ENCODE measurements around the gene PSD4.

PSD4 gene

DNA sequence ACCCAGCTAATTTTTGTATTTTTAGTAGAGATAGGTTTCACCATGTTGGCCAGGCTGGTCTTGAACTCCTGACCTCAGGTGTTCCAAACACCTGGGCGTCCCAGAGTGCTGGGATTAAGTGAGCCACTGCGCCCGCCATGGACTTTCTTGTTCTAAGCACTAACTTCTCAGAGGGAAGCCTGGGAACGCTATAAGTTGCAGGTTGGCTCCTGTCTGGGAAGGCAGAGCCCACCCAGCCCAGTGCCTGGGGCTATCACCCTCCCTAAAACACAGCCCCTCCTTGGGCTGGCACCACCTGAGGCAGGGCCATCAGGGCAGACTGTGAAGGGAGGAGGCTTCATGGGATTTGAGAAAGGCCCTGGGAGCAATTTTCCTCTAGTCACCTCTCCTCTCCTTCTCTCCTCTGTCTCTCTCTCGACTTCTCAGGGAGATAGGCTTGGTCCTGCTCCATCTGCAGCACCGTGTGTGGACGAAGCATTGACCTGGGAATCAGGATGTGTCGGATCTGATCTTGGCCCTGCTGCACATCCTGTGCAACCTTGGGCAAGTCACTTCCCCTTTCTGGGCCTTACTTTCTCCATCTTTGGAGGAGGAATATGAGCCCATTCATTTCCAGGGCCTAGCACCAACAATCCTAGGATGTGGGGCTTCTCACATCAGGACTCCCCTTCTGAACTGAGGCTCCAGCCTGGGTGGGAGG is 10.9 kb downstream of the PSD4 start:
- DNase-seq (ENCODE audit: low read depth): no peak

DNA sequence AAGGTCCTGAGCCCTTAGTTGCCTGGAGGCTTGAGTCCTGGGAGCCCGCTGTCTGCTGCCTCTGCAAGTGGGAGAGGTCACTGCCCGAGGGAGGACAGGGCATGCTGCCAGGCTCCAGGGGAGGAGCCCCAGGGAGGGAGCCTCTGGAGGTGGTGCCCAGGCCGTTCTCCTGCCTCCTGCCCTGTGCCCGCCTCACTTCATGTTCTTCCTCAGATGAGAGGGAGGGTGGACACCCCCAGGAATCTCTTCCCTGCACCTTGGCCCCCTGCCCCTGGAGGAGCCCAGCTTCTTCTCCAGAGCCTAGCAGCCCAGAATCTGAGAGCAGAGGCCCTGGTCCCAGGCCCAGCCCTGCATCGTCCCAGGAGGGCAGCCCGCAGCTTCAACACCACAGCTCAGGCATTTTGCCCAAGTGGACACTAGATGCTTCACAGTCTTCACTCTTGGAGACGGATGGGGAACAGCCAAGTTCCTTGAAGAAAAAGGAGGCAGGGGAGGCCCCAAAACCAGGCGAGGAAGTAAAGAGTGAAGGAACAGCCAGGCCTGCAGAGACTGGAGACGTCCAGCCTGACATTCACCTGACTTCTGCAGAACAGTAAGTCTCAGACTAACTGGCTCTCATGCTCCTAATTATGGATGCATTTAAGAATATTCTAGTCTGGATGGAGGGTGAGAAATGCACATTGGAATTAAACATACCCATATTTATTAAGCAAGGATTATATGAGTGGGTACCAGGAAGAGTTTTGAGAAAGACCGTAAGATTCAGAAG is 12.1 kb downstream of the PSD4 start:
- DNase-seq (ENCODE audit: low read depth): no peak

DNA sequence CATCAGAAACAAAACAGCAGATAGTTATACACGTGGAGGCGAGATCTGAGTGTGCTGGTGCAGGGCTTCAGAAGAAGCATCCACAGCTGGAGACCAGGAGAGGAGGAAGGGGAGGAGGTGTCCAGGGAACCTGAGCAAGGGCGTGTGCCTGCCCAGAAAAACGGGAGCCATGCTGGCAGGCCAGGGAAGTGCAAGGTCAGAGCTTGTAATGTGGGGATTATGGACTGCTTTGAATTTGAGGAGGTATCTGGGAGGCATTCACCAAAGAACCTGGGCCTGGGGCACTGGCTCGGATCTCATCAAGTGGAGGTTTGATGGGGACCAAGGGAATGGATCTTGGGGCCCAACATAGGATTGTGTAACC is 12.6 kb downstream of the PSD4 start:
- DNase-seq (ENCODE audit: low read depth): no peak

DNA sequence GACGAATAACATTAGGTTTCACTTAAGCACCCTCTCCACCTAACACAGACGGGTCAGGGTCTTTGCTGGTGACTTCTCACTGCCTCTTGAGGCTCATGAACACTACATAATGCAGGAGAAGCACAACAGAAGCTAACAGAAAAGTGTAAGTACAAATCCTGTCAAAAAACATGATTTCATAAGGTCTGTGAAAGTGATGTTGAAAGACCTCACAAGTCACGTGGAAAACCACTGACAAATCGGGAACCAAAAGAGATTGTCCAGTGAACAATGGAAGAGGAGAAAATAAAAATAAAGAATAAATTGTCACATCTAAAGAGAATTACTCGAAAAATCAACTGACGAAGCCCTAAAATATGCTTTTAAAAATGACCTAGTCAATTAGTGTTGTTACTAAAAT is 14.0 kb downstream of the PSD4 start:
- no peak for DNase-seq (ENCODE audit: low read depth)

DNA sequence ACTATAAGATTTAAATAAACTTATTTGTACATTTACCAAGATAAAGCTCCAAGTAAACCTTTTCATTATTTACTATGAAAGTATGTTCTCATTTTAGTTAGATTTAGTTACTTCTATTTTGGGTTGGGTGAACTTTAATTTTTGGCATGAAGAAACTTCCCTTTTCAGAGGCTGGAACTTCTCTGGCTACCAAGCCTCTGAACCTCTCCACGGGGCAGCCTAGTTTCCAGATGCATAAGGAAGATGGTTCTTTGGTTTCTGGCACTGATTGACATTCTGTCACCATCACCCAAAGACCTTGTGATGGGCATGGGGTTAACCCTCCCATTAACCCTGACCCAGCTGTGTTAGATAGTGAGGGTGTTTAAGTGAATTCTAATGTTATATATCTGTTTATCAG is 17.1 kb downstream of the PSD4 start:
- no peak for DNase-seq (ENCODE audit: low read depth)

- DNase-seq (ENCODE audit: low read depth): no peak
Observed at GRCh38 chr2:113192459-113193100, 18.8 kb downstream of the PSD4 start.

GRCh38 chr2:113195923-113196501 is 22.2 kb downstream of the PSD4 start:
- DNase-seq (ENCODE audit: low read depth): no peak

GRCh38 chr2:113196839-113197238 is 23.1 kb downstream of the PSD4 start:
- DNase-seq (ENCODE audit: low read depth): no peak

DNA sequence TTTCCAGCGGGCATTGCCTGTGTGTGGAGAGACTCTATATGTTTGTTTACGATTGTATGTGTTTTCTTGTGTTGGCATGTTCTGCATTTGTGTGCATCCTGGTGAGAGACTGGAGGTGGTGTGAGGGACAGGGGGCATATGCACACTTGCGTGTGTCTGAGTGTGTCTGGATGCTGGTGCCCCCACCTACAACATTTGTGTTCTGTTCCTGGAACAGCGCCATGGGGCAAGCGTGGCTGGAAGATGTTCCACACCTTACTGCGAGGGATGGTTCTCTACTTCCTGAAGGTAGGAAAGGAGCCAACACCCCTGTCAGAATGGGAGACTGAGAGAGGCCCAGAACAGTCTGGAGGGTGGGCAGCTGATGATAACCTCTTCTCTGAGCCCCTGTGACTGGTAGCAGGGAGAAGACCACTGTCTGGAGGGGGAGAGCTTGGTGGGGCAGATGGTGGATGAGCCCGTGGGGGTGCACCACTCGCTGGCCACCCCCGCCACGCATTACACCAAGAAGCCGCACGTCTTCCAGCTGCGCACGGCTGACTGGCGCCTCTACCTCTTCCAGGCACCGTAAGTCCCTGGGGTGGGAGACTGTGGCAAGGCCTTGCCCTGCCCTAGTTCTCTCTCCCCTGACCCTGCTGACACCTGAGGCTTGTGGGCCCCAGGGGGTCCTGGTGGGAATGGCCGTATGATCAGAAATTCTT is 23.7 kb downstream of the PSD4 start:
- no peak for DNase-seq (ENCODE audit: low read depth)

- no peak for DNase-seq (ENCODE audit: low read depth)
Observed at GRCh38 chr2:113198048-113198789, 24.4 kb downstream of the PSD4 start.

DNA sequence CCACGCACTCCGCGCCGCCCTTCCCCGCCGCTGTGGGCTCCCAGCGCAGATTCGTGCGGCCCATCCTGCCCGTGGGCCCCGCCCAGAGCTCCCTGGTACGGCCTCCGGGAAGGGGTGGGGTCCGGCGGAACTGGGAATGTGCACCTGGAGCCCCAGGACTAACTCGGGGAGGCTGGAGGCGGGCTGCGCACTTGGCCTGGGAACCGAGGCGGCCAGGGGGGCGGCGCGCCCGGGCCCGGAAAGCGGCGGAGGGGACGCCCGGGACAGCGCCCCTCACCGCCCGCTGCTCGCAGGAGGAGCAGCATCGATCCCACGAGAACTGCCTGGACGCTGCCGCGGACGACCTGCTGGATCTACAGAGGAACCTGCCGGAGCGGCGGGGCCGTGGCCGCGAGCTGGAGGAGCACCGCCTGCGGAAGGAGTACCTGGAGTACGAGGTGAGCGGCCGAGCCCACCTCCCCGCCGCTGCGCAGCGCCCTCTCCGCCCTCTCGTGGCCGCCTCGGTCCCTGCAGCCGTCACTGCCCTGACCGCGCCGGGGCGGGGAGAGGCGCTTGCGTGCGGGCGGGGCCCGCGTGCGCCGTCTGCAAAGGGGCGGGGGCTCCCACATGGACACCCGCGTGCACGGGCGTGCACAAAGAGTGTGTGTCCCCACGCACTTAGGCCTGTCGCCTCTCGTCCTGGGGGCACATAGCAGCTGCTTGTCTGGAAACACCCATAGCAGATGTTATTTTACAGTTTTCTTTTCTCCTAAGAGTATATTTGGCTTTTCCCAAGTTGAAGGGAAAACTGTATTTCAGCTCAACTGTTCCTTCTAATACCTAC is 25.2 kb downstream of the PSD4 start:
- DNase-seq (ENCODE audit: low read depth): no peak

GRCh38 chr2:113200236-113200635 is 26.5 kb downstream of the PSD4 start:
- DNase-seq (ENCODE audit: low read depth): no peak

GRCh38 chr2:113200736-113201490 is 27.1 kb downstream of the PSD4 start:
- DNase-seq (ENCODE audit: low read depth): no peak

GRCh38 chr2:113201496-113202304 is 27.9 kb downstream of the PSD4 start:
- no peak for DNase-seq (ENCODE audit: low read depth)

DNA sequence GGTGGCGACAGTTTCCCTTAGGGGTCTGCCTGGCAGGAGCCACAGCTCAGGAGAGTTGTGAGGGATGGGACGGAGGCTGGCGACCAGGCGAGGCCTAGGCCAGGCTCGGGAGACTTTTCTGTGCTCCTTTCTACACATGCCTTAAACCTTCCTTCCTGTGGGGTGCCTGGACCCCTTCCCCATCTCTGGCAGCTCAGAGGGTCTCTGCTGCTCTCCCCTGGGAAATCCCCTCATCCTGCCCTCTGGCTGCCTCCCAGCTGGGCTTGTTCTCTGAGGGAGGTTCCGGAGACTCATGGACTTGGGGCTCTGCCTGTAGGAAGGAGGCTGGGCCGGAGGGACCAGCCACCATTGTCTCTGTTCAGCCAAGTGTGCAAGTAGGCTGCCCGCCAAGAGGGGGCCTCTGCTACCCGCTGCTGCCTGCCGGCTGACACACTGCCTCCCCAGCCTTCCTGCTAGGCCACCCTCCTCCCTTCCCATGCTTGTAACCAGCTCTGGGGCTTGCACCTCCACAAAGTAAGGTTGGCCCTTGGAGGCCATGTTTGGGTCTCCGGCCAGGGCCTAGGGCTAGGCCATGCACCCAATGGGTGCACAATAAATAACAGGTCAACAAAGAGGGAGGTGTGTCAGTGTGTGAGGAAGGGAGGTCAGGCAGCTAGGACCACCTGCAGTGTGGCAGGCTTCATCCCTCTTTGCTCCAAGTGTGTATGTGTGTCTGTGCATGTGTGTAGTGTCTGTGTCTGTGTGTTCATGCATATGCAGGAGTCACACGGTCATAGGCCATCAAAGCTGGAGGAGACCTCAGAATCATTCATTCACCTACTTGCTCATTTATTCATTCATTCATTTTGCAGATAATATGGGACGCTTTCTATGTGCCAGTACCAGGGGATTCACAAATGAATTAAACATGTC is 28.8 kb downstream of the PSD4 start:
- DNase-seq (ENCODE audit: low read depth): no peak

DNA sequence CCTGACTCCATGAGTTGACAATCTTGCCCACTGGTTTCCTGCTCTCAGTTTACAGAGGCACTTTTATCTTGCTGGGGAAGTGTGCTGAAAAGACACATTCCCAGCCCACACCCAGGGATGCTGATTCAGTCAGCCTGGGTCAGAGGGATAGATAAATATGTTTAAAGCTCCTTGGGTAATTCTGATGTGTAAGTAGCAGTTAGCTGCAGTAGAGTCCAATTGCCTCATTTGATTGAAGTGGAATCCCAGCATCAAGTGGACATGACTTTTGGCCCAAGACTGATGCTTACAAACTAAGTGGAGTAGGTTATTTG is 29.4 kb downstream of the PSD4 start:
- no peak for DNase-seq (ENCODE audit: low read depth)

GRCh38 chr2:113203901-113204519 is 30.2 kb downstream of the PSD4 start:
- DNase-seq (ENCODE audit: low read depth): no peak

- DNase-seq (ENCODE audit: low read depth): no peak
Observed at GRCh38 chr2:113206251-113206650, 32.5 kb downstream of the PSD4 start.

All from GM04503 (cell line).